H54 (cell line): ENCODE results near the gene NEK5.
"Not testable (repeated sequence)": the region's sequence is repeated elsewhere in the genome, so short reads cannot be mapped to it uniquely, and the experiment has no call there.

Experiments used
- DNase-seq: peaks from one replicate; pipeline ENCODE4 v3.0.0; 2011; ENCODE audit warnings: low spot score, mixed read lengths; ENCODE audit not compliant: insufficient read length
- FAIRE-seq: peaks from 3 replicates; lab custom pipeline; 2011; peaks lifted over from hg19 to GRCh38; lab: Jason Lieb, UNC
- POLR2A ChIP-seq: IDR thresholded peaks from 2 replicates; pipeline ENCODE4 v1.6.1; 2011; ENCODE audit warnings: low read depth, mild to moderate bottlenecking, low read length

Gene NEK5, protein sequence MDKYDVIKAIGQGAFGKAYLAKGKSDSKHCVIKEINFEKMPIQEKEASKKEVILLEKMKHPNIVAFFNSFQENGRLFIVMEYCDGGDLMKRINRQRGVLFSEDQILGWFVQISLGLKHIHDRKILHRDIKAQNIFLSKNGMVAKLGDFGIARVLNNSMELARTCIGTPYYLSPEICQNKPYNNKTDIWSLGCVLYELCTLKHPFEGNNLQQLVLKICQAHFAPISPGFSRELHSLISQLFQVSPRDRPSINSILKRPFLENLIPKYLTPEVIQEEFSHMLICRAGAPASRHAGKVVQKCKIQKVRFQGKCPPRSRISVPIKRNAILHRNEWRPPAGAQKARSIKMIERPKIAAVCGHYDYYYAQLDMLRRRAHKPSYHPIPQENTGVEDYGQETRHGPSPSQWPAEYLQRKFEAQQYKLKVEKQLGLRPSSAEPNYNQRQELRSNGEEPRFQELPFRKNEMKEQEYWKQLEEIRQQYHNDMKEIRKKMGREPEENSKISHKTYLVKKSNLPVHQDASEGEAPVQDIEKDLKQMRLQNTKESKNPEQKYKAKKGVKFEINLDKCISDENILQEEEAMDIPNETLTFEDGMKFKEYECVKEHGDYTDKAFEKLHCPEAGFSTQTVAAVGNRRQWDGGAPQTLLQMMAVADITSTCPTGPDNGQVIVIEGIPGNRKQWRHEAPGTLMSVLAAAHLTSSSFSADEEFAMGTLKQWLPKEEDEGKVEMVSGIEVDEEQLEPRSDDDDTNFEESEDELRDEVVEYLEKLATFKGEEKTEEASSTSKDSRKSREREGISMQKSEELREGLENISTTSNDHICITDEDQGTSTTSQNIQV

GRCh38 chr13:52128714-52129700 lies at the start of gene NEK5:
NEK5 (minus strand) TSS chr13:52129073; CDS start chr13:52127482, 1,591 bp downstream.
- peak; percentile 51 for DNase-seq
- TF ChIP-seq POLR2A = no peak
- no peak for FAIRE-seq

- no peak for FAIRE-seq
- no peak for DNase-seq
- no peak for TF ChIP-seq POLR2A
These were observed 48.4 kb upstream of the NEK5 start for GRCh38 chr13:52177276-52177675.

DNA sequence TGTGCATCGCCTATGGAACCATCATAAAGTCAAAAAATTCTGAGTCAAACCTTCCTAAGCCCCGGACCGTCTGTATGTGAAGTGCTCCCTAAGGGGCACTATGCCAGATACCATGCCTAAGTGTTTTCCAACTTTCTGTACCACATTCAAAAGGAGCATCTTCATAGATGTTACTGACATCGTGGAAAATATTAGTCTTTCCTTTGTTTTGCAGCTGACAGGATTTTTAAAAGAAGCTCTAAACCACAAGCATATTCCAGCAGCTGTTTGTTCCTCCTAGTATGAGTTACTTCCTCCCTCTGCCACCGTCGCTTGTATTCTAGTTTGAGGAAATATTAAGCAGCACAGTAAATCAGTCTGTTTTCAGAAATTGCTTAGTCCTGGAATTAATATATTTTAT lies 45.1 kb upstream of the NEK5 start:
- not testable (repeated sequence) for FAIRE-seq

GRCh38 chr13:52173373-52173772 lies 44.5 kb upstream of the NEK5 start:
- FAIRE-seq (no peak), DNase-seq (no peak)
- TF ChIP-seq POLR2A = no peak

More for the DNA sequence above, 45.1 kb upstream of the NEK5 start:
- not testable (repeated sequence) for DNase-seq

DNA sequence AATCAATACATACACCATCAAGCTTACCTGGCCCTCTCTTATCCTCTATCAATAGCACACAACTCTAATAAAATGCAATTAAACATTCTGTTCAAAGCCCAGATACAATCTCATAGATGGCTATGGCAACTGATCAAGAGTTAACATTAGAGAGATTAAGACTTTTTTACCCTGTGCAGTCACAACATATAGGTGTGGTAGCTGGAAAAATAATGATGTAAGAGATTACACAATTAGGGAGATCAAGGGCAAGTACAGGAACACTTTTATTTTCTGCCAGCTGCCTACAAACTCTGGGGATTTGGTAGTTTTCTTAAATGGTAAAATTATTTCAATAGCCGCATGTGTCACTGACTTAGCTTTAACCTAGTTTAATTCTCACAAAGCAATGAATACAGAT lies 42.8 kb upstream of the NEK5 start:
- DNase-seq = not testable (repeated sequence)
- FAIRE-seq = peak; percentile 64

DNA sequence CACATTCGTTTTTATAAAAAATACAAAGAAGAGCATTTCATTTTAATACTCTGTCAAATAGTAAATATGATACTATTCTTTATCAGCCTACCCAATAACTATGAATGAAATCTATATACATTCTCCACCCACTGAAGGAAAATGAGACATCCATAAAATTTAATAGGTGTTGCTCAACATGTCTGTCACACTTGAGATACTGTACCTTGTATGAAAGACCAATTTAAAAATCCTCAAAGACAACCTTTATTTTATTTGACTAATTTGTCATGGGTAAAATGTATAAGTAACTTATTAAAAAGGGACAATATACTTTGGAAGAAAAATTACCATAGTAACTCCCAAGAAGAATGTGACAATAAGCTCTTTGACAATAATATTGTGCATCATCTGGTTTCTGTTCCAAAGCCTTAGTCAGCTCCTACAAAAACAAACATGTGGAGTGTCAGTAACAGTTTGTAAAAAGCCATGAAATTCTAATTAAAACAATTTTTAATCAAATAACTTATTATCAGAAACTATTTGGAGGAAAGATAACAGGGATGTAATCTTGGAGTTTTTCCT lies 42.0 kb upstream of the NEK5 start:
- not testable (repeated sequence) for FAIRE-seq, DNase-seq

- no peak for TF ChIP-seq POLR2A
- FAIRE-seq (no peak), DNase-seq (no peak)
These were observed 41.0 kb upstream of the NEK5 start for GRCh38 chr13:52169839-52170238.

GRCh38 chr13:52165411-52165810 lies 36.5 kb upstream of the NEK5 start:
- DNase-seq (no peak), FAIRE-seq (no peak)
- no peak for TF ChIP-seq POLR2A

GRCh38 chr13:52164989-52165388 lies 36.1 kb upstream of the NEK5 start:
- no peak for TF ChIP-seq POLR2A
- DNase-seq (no peak), FAIRE-seq (no peak)

- DNase-seq, FAIRE-seq: not testable (repeated sequence)
These were observed 35.0 kb upstream of the NEK5 start for GRCh38 chr13:52163878-52164277.

DNA sequence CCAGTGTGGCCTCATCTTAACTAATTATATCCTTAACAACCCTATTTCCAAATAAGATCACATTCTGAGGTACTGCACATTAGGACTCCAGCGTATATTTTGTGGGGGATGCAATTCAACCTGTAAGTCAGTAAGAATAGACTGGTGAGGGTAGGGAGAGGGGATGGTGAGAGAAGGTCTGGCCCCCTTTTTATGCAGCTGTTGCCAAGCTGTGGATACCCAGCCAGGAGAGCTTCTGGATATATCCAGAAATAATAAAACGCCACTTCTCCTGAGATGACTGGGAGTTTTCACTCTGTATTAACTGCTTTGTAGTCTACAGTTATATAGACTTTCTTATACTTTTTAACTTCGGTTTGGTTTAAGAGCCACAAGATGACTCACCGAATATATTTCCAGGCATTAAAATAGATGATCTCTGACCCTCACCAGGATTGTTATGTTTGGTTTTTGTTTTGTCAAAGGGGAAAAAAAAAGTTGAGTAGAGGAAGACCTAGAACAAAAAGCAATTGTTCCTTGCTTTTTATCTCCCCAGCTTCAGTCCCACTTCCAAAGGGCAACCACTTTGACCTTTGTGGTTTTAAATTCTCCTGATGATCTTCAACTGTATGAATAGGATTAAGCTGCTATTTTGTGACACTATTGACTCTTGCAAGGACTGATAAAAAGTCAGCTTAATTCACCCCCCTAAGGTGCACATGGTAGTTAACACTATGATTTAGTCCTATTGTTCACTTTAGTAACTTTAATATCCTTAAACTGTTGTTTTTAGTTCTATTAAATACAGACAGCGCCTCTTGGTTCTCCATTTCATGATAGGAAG lies 33.6 kb upstream of the NEK5 start:
- FAIRE-seq = peak; percentile 80
- no peak for DNase-seq
- no peak for TF ChIP-seq POLR2A

DNA sequence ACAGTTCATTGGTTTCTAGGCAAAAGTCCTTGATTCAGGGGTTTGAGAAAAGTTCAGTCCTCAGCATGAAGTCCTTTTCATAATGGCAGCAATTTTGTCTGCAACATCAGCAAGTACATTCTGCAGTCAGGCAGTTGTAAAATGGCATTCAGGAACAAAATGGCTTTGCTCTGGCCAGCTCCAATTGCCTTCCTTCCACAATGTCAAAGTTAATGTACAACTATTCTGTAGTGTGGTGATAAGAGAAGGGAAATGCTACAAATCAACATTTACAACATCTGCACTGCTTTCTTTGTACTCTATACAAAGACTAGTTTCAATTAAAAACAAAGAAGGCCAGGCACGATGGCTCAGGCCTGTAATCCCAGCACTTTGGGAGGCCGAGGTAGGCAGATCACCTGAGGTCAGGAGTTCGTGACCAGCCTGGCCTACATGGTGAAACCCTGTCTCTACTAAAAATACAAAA lies 32.3 kb upstream of the NEK5 start:
- DNase-seq (no peak), FAIRE-seq (no peak)

More for the DNA sequence above, 32.3 kb upstream of the NEK5 start:
- no peak for TF ChIP-seq POLR2A
